ENCODE data around the gene TAS2R4.
A peak's percentile ranks its signal among the peaks of the same experiment; 100 is the strongest.
"Not testable (repeated sequence)": the region's sequence is repeated elsewhere in the genome, so short reads cannot be mapped to it uniquely, and the experiment has no call there.

TAS2R4 gene, protein sequence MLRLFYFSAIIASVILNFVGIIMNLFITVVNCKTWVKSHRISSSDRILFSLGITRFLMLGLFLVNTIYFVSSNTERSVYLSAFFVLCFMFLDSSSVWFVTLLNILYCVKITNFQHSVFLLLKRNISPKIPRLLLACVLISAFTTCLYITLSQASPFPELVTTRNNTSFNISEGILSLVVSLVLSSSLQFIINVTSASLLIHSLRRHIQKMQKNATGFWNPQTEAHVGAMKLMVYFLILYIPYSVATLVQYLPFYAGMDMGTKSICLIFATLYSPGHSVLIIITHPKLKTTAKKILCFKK

GRCh38 chr7:141776374-141776773 is at the start of gene TAS2R4:
Gene TAS2R4 (plus strand): TSS chr7:141776674. CDS start chr7:141778489, 1,815 bp downstream.
- DNase-seq (ENCODE audit: low read depth in 2 of 2) = no peak

DNA sequence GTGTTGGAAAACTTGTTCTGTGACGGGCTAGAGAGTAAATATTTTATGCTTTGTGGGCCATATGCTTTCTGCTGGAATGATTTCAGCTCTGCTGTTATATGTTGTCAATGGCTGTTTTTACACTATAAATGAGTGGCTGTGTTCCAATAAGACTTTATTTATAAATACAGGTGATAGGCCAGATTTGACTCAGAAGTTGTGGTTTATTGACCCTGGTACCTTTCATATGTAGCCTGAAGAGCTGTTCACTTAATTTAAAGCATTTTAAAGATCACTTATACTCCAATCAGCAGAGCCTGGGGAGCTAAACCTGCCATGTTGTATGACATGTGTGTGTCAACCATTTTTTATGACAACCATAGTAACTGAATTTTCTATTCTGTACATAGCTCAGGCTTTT is 47.5 kb upstream of the TAS2R4 start:
- no peak for DNase-seq (ENCODE audit: low read depth in 2 of 2)

- DNase-seq (ENCODE audit: low read depth in 2 of 2) = no peak
These were observed 44.9 kb upstream of the TAS2R4 start for GRCh38 chr7:141731476-141732149.

- DNase-seq (ENCODE audit: low read depth in 2 of 2) = no peak
These were observed 39.2 kb upstream of the TAS2R4 start for GRCh38 chr7:141737118-141737835.

DNA sequence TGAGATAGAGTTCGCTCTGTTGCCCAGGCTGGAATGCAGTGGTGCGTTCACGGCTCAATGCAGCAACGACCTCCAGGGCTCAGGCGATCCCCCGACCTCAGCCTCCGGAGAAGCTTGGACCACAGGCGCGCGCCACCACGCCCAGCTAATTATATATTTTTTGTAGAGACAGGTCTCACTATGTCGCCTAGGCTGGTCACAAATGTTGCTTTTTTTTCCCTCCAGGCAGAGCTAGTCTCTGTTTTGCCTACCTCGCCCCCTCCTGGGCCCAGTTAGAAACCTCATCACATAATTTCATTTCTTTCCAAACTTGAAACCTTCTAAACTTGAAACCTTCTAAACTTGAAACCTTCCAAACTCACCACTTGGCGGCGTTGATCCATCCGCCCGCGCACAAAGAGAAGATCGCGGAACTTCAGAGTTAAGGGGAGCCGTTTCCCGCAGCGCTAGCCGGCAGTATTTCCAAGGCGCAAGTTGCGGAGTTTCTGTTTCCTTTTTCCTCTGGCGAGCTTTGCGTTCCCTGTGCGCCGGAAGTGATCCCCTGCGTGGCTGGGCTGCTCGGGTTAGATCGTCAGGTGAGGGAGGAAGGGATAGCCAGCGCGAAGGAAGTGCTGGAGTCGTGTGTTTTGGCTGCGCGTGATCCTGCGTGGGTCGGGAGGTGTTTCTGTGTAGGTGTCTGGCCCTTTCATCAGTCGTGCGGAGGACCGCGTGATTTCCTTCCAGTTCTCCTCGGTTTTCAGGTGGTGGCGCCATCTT is 38.5 kb upstream of the TAS2R4 start, which contains the start of gene SSBP1:
SSBP1 (plus strand) TSS at position 523 of the 756 bp plus-strand sequence. CDS start 809 bp downstream, outside the sequence.
- peak; percentile 84 to 88 for DNase-seq (ENCODE audit: low read depth in 2 of 2)

GRCh38 chr7:141738592-141739013 is 37.9 kb upstream of the TAS2R4 start:
- DNase-seq (ENCODE audit: low read depth in 2 of 2) = no peak

- DNase-seq (ENCODE audit: low read depth in 2 of 2) = no peak
These were observed 37.2 kb upstream of the TAS2R4 start for GRCh38 chr7:141739250-141739649.

GRCh38 chr7:141742229-141742628 is 34.2 kb upstream of the TAS2R4 start:
- DNase-seq (ENCODE audit: low read depth in 2 of 2) = no peak

DNA sequence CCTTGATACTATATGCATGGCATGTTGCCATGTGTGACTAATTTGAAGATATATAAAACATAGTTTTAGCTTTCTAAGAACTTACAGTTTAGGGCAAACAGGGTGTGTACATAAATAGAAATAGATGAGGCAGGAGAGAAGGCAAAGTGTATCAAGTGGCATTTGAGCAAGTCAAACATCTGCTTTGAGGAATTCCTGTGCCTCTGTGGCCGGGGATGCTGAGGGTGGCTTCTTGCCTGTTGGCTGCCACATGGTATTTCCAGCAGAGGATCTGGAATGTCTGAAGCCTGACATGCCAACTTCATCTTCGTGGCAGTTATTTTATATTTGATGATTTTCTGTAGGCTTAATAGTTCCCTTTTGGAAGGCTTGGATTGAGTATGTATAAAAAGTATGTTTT is 32.3 kb upstream of the TAS2R4 start:
- no peak for DNase-seq (ENCODE audit: low read depth in 2 of 2)

DNA sequence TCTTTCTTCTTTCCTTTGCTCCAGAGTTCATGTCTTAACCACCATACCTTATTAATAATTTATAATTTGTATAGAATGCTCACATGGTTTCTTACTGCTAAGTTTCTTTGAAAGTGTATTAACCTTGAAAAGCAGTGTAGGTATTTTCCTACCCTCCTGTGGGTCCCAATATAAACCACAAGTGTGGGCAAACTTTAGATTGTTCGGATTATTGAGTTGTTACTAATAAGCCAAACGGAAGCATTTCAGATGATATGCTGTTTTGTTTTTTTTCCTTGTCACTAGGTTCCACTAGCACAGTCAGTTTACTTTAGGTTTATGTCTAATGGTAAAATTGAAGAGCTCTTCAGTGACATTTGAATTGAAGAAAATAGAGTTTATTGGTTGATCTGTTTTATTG is 28.1 kb upstream of the TAS2R4 start:
- DNase-seq (ENCODE audit: low read depth in 2 of 2) = no peak

- not testable (repeated sequence) for DNase-seq (ENCODE audit: low read depth in 2 of 2)
These were observed 24.6 kb upstream of the TAS2R4 start for GRCh38 chr7:141751904-141752303.

DNA sequence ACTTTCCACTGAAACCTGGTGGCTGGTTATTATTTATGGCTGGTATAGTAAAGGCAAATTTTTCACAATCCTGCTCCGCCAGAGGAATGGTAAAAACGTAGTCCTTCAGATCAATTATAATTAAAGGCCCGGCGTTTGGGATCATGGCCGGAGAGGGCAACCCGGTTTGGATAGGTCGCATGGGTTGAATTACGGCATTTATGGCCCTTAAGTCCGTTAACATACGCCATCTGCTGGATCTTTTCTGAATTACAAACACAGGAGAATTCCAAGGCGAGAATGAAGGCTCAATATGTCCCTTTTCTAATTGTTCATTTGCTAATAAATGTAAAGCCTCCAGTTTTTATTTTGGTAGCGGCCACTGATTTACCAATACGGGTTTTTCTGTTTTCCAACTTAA is 23.8 kb upstream of the TAS2R4 start:
- DNase-seq (ENCODE audit: low read depth in 2 of 2) = no peak

GRCh38 chr7:141754939-141755338 is 21.5 kb upstream of the TAS2R4 start:
- DNase-seq (ENCODE audit: low read depth in 2 of 2) = no peak

GRCh38 chr7:141763797-141764196 is 12.7 kb upstream of the TAS2R4 start, which contains the start of gene TAS2R3:
Gene TAS2R3 (plus strand): TSS chr7:141764097. CDS start chr7:141764159, 62 bp downstream.
- no peak for DNase-seq (ENCODE audit: low read depth in 2 of 2)

- not testable (repeated sequence) for DNase-seq (ENCODE audit: low read depth in 2 of 2)
These were observed 6.3 kb upstream of the TAS2R4 start for GRCh38 chr7:141770083-141770583.

DNA sequence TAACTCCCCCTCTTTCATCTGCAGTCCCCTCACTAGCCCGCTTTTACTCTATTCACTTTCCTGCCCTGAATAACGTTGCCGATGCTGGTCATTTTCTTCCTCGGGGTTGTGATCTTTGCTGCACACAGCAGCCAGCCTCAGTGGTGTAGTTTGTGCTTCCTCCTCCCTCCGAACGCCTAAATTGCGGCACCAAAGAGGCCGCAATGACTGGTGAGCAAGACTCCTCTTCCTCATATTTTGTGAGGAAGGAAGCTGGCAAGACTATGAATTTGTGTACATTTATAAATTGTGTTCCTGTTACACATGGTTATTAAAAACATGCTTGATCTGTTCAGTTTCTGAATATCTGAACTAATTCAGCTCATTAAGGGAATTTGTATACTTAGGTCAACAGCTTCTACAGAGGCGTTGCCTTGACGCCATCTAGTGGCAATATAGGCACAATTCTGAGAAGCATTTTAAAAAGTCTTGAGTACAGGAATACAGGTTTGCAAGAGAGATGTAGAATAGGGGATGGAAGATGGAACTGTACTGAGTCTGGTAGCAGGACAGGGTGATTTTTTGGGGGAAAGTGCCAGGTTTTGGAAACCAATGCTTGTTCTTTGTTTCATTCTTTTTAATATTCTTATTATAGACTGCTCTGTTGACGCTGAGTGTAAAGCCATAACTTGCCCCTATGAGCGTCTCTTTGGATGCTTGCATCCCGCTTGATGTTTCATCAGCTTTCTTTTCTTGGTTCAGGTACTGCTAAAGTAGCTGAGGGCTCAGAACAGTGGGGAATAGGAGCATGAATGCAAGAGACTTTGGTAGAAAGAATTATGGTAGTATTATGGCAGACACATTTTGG is 9.5 kb downstream of the TAS2R4 start:
- DNase-seq (ENCODE audit: low read depth in 2 of 2) = peak in 1 of 2 donors; percentile 1

- DNase-seq (ENCODE audit: low read depth in 2 of 2) = no peak
These were observed 11.8 kb downstream of the TAS2R4 start for GRCh38 chr7:141788296-141788695.

- DNase-seq (ENCODE audit: low read depth in 2 of 2) = no peak
These were observed 13.4 kb downstream of the TAS2R4 start, which contains the start of gene TAS2R5 for GRCh38 chr7:141789917-141790316. Gene TAS2R5 (plus strand): TSS chr7:141790217. CDS start chr7:141790362, 145 bp downstream.

DNA sequence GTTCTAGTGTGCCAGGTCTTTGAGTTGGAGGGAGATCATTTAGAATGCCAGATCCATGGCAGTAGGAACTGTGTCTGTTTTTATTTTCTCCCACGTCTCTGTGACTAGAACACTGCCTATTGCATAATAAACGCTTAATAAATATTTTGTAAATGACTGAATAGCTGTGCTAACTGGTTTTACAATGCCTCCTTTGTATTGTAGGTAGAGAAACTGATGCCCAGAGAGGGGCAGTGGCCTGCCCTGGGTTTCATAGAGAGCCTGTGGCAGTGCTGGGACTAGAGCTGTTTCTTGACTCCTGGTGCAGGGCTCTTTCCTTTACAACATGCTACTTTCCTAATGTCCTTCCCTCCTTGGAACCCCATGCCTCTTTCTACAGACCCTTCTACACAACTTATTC is 16.1 kb downstream of the TAS2R4 start:
- DNase-seq (ENCODE audit: low read depth in 2 of 2) = no peak

DNA sequence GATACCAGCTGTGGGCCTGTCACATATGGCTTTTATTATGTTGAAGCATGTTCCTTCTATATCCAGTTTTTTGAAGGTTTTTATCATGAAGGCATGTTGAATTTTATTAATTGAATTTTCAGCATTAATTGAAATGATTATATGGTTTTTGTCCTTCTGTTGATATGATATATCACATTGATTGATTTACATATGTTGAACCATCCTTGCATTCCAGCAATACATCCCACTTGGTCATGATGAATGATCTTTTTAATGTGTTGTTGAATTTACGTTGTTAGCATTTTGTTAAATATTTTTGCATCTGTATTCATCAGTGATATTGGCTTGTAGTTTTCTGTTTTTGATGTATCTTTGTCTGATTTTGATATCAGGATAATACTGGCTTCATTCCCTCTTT is 43.6 kb downstream of the TAS2R4 start:
- no peak for DNase-seq (ENCODE audit: low read depth in 2 of 2)

All from stimulated activated CD4-positive, alpha-beta T cell treated with anti-CD3 and anti-CD28 coated beads, Interleukin-15, amount 100 ng/mL, for 48 hours (primary cell).